GM21447 (cell line): ENCODE measurements around the gene SAMD13.

Source experiments
- ATAC-seq: cut with Tn5 transposase; IDR thresholded peaks from one replicate; pipeline ENCODE4 v1.9.1; 2021; ENCODE audit not compliant: unreplicated experiment

The SAMD13 gene

DNA sequence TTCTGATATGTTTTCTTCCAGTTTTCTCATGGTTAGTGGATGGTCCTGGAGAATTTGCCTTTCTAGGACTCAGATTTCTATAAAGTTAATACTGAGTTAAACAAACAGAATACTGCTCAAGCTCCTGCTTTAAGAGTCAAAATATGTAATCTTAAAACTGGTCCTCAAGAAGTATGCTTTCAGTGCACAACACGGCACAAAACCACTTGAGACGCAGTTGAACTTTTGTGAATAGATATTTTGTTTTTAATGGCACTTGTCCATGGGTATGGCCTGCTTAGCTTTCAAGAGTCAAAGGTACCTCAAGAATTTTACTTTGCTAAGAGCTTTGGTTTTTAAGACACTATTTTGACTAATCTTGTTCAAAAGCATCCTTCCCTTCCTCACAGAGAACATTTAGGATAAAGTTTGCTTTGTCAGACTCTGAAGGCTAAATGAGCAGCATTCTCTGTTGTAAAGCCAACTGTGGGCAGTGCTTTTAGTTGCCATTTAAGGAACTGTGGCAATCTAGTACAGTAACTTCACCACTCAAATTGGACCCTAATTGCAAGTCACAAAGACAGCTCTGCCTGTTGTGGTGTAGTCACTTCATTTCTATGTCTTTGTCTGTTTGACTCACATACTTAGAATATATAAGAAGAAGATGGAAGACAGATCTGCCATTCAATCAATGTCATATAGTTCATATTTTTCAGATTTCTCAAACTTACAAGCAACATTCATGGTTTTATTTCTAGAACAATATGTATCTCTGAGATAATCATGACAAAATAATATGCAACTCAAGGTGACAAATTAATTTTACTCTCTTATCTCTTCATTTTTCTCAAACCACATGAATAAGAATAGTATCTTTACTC is 28.8 kb downstream of the SAMD13 start:
- ATAC-seq: no peak

GRCh38 chr1:84339503-84339902 is 38.0 kb downstream of the SAMD13 start:
- ATAC-seq: no peak

- no peak for ATAC-seq
These were observed 42.8 kb downstream of the SAMD13 start for GRCh38 chr1:84344286-84344685.

DNA sequence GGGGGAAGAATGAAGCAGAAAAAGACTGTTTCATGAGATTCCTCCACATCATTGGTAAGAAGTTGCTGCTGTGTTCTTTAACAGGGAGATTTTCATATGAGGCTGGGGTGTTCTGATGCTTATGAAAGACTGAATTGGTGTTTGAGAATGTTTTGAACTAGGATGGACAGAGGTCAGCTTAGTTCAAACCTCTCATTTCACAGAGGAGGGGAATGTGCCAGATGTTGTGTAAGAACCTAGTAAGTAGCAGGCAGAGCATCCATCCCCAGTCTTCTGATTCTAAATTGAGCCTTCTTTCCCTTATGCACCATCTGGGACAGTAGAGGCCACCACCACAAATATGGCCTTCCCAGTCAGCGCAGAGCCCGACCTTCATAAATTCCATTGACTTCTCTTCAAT is 43.7 kb downstream of the SAMD13 start:
- ATAC-seq: no peak

- no peak for ATAC-seq
These were observed 45.9 kb downstream of the SAMD13 start for GRCh38 chr1:84347271-84347931.

- no peak for ATAC-seq
These were observed 46.5 kb downstream of the SAMD13 start for GRCh38 chr1:84347932-84348555.

DNA sequence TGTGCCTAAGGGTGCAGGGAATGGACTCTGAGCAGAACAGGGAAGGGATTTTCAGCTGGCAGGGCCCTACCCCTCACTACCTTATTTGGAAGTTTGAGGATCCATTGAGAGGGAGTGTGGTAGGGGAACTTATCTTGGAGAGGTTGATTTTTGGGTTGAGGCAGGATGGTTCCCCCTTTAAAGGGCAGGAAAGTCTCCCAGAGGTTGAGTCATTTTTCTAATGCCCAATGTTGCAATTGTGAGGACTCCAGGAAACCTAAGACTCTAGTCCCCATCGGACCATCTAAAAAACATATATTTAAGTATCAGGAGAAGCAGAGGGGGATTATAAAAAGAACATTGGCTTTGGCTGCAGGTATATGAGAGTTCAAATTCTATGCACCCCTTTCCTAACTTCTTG is 47.3 kb downstream of the SAMD13 start:
- ATAC-seq: no peak

DNA sequence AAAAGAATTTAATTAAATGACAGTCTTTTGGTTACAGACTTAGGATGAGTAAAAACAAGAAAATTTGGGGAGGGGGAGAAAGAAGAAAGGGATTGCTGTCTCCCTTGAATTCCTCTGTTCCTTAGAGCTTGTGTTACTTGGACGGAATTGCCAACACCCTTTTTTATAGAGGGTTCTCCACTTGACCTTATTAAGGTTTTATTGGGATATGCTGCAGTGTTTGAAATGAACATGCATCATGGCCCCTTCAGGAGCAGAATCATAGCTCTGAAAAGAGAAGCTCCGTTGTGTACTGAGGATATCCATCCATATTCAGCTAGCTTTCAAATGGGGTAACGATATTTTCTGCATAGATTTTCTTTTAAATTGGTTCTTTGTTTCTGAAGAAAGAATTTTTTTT is 48.6 kb downstream of the SAMD13 start:
- no peak for ATAC-seq

GRCh38 chr1:84350550-84350949 is 49.0 kb downstream of the SAMD13 start:
- no peak for ATAC-seq

DNA sequence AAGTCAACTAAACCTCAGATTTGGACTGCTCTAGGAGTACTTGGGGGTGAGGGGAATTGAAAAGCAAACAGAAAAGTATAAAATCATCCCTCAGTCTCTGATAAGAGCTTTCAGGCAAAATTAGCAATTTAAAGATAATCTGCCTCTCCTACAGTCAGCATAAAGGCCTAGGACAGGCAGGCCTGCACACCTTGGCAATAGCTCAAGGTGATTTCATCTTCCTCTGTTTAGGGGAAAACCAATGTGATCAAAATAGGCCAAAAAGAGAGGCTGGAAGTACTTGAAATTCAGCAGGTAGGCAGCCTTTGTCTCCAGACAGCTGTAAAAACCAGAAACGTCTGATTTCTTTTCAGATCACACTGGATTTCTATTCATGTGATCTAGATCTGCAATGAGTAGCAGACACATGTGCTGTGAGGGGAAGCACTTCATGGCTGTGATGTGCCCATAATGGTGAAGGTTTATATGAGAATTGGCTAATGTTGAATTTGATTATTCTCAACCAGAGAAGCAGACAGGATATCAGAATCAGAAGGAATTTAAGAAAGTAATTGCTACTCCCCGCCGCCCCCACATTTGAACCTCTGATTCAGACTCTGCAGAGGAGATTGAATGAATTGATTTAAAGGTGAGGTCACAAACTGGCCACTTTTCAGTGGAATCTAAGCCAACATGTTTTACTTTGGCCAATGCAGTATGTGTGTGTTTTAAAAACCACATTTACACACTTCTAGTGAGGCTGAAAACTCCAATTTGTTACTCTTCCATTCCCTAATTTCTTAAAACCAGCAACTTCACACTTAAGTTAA is 51.0 kb downstream of the SAMD13 start:
- no peak for ATAC-seq

GRCh38 chr1:84353695-84354094 is 52.2 kb downstream of the SAMD13 start:
- ATAC-seq: no peak

DNA sequence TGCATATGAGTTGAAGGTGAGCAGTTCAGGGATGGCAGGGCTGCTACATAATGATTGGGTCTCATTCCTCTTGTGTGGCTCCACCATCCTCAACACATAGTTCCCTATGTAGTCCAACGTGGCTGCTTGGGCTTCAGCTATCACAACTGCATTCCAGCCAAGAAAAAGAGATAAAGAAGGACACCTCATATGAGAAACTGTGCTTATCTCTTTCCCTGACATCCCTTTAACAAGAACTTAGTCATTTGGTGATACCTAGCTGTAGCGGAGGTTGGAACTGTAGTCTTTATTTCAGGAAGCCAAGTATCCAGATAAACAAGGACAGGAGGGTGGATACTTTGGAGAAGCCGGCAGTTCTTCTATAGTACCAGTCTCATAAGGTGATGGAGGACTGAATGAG is 54.0 kb downstream of the SAMD13 start:
- ATAC-seq: no peak

DNA sequence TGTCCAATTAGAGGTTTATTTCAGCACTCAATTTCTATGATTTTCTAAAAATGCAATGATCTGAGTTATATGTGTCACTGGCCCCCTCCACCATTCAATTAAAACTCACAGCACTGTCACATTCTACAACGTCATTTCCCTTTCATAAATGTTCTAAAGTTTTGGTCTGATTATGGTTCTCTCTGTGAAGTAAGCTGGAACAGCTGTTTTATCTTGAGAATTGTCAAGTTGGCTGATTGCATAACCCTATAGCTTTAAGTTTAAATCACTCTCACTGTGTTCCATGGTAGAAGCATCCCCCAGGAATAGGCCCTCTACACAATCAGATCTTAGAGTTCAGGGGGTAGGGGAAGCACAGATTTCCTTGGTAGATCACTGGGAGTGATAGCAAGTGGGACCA is 55.4 kb downstream of the SAMD13 start:
- no peak for ATAC-seq

GRCh38 chr1:84358695-84359094 is 57.2 kb downstream of the SAMD13 start:
- ATAC-seq: no peak

GRCh38 chr1:84360316-84360715 is 58.8 kb downstream of the SAMD13 start:
- no peak for ATAC-seq

DNA sequence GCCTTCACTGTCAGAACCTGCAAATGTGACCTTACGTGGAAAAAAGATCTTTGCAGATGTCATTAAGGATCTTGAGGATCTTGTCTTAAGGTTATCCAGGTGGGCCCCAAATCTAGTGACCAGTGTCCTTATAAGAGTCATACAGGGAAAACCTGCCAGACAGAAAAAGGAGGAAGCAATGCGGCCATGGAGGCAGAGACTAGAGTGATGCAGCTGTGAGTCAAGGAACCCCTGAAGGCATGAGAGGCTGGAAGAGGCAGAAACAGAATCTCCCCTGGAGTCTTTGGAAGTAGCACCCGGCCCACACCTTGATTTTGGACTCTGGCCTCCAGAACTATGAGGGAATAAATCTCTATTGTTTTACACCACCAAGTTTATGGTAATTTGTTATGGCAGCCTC is 60.3 kb downstream of the SAMD13 start:
- no peak for ATAC-seq

GRCh38 chr1:84363019-84363418 is 61.5 kb downstream of the SAMD13 start:
- no peak for ATAC-seq

DNA sequence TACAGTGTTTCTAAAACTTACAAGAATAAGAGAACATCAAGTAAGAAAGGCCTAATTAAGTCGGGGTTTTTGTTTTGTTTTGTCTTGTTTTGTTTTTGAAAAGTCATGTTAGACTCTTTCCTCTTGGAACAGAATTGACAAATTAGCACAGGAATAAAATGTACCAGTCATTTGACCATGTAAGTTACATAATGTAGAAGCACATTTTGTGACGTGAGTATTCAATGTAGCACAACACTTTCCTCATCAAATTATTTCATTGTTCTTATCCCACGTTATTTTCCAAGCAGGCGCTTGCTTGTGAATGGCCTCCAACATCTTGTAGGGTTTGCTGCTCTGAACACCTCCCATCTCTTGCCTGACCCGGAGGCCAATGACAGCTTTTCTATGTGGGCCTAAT is 62.1 kb downstream of the SAMD13 start:
- no peak for ATAC-seq

GRCh38 chr1:84365225-84366221 is 64.0 kb downstream of the SAMD13 start:
- no peak for ATAC-seq

- no peak for ATAC-seq
These were observed 65.3 kb downstream of the SAMD13 start for GRCh38 chr1:84366786-84367185.
